ENCODE measurements around the gene CALML5. TPM values are rescaled to one million over a fixed set of nuclear protein-coding genes. Genes with fewer than 3 reads are reported as not detected.

The CALML5 gene
- total and polyA plus RNA-seq, 2 of the 4 experiments (the other 2 are of a cell fraction), result not detected

GRCh38 chr10:5533098-5533731 lies 33.8 kb upstream of the CALML5 start:
- H2AK5ac ChIP-seq (ENCODE audit: low read depth, low read length), result 0 out of 2 replicates have a peak overlapping the region, but pooled peaks have one; percentile 12
- no peak overlapping the region for H3K56ac ChIP-seq (ENCODE audit: extremely low read depth, insufficient read depth, low read length)
- DNase-seq (no peak), ATAC-seq (ENCODE audit: low read depth) (no peak)
- no peak overlapping the region for H3K4me3 ChIP-seq (ENCODE audit: insufficient read depth, low read depth, low read length)
- H3K36me3 ChIP-seq (ENCODE audit: control insufficient read depth, insufficient read depth, low read length), result no peaks in the 10 kb centered on the region
- no peak overlapping the region for H2BK15ac ChIP-seq (ENCODE audit: low read depth, low read length)
- H4K91ac ChIP-seq (ENCODE audit: insufficient read depth, low read depth, low read length), result no peak overlapping the region
- peaks cover 3% of the 10 kb centered on the region; the same call in 1 of the 2 replicates for H3K9me1 ChIP-seq (ENCODE audit: insufficient read depth, low read length)
- ChIA-PET CTCF (no interaction called here), POLR2A (ENCODE audit: unreplicated experiment) (no interaction called here)
- 82% methylated on average over 9 of the region's 21 CpGs; no CpG with 5 or more reads in 1 of the 2 experiments for WGBS, 2 experiments (ENCODE audit: extremely low coverage in 2 of 2, insufficient read length in 1 of 2)
- H3K23ac ChIP-seq (ENCODE audit: low read depth, low read length), result no peak overlapping the region
- in situ Hi-C loops (cut with MboI; ENCODE audit: low sequenced_read_pairs) (no loop called here), dilution Hi-C loops (cut with HindIII; ENCODE audit: low sequenced_read_pairs, unreplicated experiment) (no loop called here), intact Hi-C loops (cut with micrococcal nuclease) (no loop called here)
- no peaks in the 10 kb centered on the region for H4K20me1 ChIP-seq (ENCODE audit: insufficient read depth, low read length)
- no peaks in the 10 kb centered on the region for H3K9me3 ChIP-seq (ENCODE audit: control insufficient read depth, insufficient read depth, low read length)
- no peak overlapping the region for H2BK5ac ChIP-seq (ENCODE audit: low read depth, low read length, poor library complexity, severe bottlenecking)
- no peak overlapping the region for H3K4ac ChIP-seq (ENCODE audit: low read depth, low read length)
- no peaks in the 10 kb centered on the region for H3K27me3 ChIP-seq (ENCODE audit: control insufficient read depth, insufficient read depth, low read length)
- H2AK9ac ChIP-seq (replicated peaks; ENCODE audit: low read depth, low read length, poor library complexity), result peak overlapping the region; percentile 62
- no peak overlapping the region for H3K18ac ChIP-seq (ENCODE audit: low read depth, low read length)
- no TSS peak for BruUV-seq (replicated peaks)
- H3K4me1 ChIP-seq (ENCODE audit: control insufficient read depth, insufficient read depth, low read length), result peaks cover 4% of the 10 kb centered on the region; the same call in 1 of the 2 replicates
- H4K8ac ChIP-seq (ENCODE audit: low read depth in 2 of 2, low read length in 2 of 2), result no peak overlapping the region
- peak overlapping the region; percentile 29 for H2AFZ ChIP-seq (replicated peaks; ENCODE audit: low read length, poor library complexity)
- no peak overlapping the region; the same call in 1 of the 2 replicates for H2BK120ac ChIP-seq (ENCODE audit: low read depth, low read length)
- H4K5ac ChIP-seq (ENCODE audit: low read depth, low read length), result no peak overlapping the region
- no peak overlapping the region for H3K9ac ChIP-seq (ENCODE audit: low read depth, low read length)
- H3K14ac ChIP-seq (replicated peaks; ENCODE audit: low read depth, low read length), result no peak overlapping the region
- H3K4me2 ChIP-seq (ENCODE audit: low read depth, low read length), result no peak overlapping the region
- no peak overlapping the region for H3K27ac ChIP-seq (ENCODE audit: insufficient read depth, low read length)
- no peak for TF ChIP-seq ELK1 (IDR thresholded peaks at IDR 0.05; ENCODE audit: borderline replicate concordance, low read depth, low read length)
- TF ChIP-seq NFE2L2 (IDR thresholded peaks at IDR 0.05; ENCODE audit: low read depth, low read length), result no peak
- H3K79me1 ChIP-seq (ENCODE audit: low read depth in 1 of 2, low read length in 2 of 2), result no peaks in the 10 kb centered on the region
- H2BK20ac ChIP-seq (ENCODE audit: low read depth, low read length), result no peak overlapping the region

All from IMR-90 (cell line).